GM12875 (cell line): ENCODE measurements around the gene C15orf39.

ENCODE experiments used
- H3K4me3 ChIP-seq: one replicate; pipeline ENCODE4 v1.5.1; 2011; ENCODE audit warnings: low read depth, low read length, control low read depth
- CTCF ChIP-seq: IDR thresholded peaks from 2 replicates; pipeline ENCODE4 v1.5.1; 2011; ENCODE audit warnings: low read depth, mild to moderate bottlenecking, control low read depth, inconsistent platforms, low read length, moderate library complexity, borderline replicate concordance; ENCODE audit not compliant: insufficient read depth

Gene C15orf39

GRCh38 chr15:75167588-75168350 lies 33.9 kb upstream of the C15orf39 start:
- TF ChIP-seq CTCF = no peak
- no peak overlapping the region for H3K4me3 ChIP-seq

- TF ChIP-seq CTCF = no peak
- H3K4me3 ChIP-seq = no peak overlapping the region
Measured at GRCh38 chr15:75168374-75168773, 33.3 kb upstream of the C15orf39 start.

GRCh38 chr15:75170203-75170602 lies 31.5 kb upstream of the C15orf39 start:
- TF ChIP-seq CTCF = no peak
- H3K4me3 ChIP-seq = no peak overlapping the region

- no peak overlapping the region for H3K4me3 ChIP-seq
- no peak for TF ChIP-seq CTCF
Measured at GRCh38 chr15:75170711-75171341, 30.9 kb upstream of the C15orf39 start.

- no peak for TF ChIP-seq CTCF
- H3K4me3 ChIP-seq = no peak overlapping the region
Measured at GRCh38 chr15:75171408-75171807, 30.3 kb upstream of the C15orf39 start.

- H3K4me3 ChIP-seq = no peak overlapping the region
- no peak for TF ChIP-seq CTCF
Measured at GRCh38 chr15:75172284-75172820, 29.3 kb upstream of the C15orf39 start.

- TF ChIP-seq CTCF = no peak
Measured at GRCh38 chr15:75174102-75174501, 27.6 kb upstream of the C15orf39 start.

More at GRCh38 chr15:75174102-75174501, 27.6 kb upstream of the C15orf39 start:
- H3K4me3 ChIP-seq = no peak overlapping the region
